ENCODE data around the gene KRAS. TPM values are rescaled to one million over a fixed set of nuclear protein-coding genes. Genes with fewer than 3 reads are reported as not detected.
A peak's percentile ranks its signal among the peaks of the same experiment; 100 is the strongest.

Gene KRAS
- total and polyA plus RNA-seq, 12 donors, result 3.6 to 21.3 (median 11.6) TPM

DNA sequence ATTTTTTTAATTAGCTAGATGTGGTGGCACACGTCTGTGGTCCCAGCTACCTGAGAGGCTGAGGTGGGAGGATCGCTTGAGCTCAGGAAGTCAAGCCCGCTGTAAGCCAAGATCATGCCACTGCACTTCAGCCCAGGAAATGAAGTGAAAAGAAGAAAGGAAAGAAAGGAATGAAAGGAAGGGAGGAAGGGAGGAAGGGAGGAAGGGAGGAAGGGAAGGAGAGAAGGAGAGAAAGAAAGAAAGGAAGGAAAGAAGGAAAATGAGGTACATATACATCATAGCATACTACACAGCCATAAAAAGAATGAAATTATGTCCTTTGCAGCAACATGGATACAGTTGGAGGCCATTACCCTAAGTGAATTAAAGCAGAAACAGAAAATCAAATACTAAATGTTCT is 68.0 kb downstream of the KRAS start:
- DNase-seq, result no peak
- TF ChIP-seq POLR2A (IDR thresholded peaks at IDR 0.05), result no peak
- TF ChIP-seq, protein P1, sequence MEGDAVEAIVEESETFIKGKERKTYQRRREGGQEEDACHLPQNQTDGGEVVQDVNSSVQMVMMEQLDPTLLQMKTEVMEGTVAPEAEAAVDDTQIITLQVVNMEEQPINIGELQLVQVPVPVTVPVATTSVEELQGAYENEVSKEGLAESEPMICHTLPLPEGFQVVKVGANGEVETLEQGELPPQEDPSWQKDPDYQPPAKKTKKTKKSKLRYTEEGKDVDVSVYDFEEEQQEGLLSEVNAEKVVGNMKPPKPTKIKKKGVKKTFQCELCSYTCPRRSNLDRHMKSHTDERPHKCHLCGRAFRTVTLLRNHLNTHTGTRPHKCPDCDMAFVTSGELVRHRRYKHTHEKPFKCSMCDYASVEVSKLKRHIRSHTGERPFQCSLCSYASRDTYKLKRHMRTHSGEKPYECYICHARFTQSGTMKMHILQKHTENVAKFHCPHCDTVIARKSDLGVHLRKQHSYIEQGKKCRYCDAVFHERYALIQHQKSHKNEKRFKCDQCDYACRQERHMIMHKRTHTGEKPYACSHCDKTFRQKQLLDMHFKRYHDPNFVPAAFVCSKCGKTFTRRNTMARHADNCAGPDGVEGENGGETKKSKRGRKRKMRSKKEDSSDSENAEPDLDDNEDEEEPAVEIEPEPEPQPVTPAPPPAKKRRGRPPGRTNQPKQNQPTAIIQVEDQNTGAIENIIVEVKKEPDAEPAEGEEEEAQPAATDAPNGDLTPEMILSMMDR (IDR thresholded peaks at IDR 0.05), result no peak
- H3K27ac ChIP-seq, result no peak overlapping the region
- H3K4me1 ChIP-seq (replicated peaks in 1 of 2), result peaks cover 0 to 7% of the 10 kb centered on the region in 2 donors
- H3K27me3 ChIP-seq, result no peaks in the 10 kb centered on the region
- intact Hi-C loops (cut with DNase I), result no loop called here
- H3K36me3 ChIP-seq (replicated peaks in 1 of 2), result no peaks in the 10 kb centered on the region
- H3K4me3 ChIP-seq, result no peak overlapping the region
- H3K9me3 ChIP-seq (replicated peaks in 1 of 3), result peaks cover 0 to 7% (median 0%) of the 10 kb centered on the region in 3 donors
- 81 to 90% (median 87%) methylated on average over 3 of the region's 3 CpGs for WGBS, 4 donors

DNA sequence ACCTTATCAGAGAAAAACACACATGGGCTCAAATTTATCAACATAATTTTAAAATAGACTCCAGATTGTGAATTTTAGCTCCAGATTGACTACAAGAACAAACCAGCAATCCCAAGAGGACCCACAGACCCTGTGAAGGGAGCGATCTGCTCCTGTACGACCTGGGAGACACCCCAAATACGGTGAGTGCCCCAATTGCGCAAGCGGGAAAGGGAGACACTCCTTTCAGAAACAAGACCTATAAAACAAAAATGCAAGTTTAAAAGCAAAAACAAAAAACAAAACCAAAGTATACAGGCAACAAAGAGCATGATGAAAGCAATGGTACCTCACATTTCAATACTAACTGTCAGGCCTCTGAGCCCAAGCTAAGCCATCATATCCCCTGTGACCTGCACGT is 87.9 kb downstream of the KRAS start:
- intact Hi-C loops (cut with DNase I), result no loop called here
- 83 to 94% (median 92%) methylated on average over 6 of the region's 6 CpGs for WGBS, 4 donors
- Histone ChIP-seq H3K9me3 (replicated peaks in 1 of 3) (no peaks in the 10 kb centered on the region), H3K27me3 (no peaks in the 10 kb centered on the region), H3K4me3 (no peak overlapping the region), H3K27ac (no peak overlapping the region), H3K4me1 (replicated peaks in 1 of 2) (no peaks in the 10 kb centered on the region), H3K36me3 (replicated peaks in 1 of 2) (no peaks in the 10 kb centered on the region)
- DNase-seq, result no peak
- no peak for TF ChIP-seq POLR2A (IDR thresholded peaks at IDR 0.05)
- TF ChIP-seq, protein P1 (IDR thresholded peaks at IDR 0.05), result no peak

DNA sequence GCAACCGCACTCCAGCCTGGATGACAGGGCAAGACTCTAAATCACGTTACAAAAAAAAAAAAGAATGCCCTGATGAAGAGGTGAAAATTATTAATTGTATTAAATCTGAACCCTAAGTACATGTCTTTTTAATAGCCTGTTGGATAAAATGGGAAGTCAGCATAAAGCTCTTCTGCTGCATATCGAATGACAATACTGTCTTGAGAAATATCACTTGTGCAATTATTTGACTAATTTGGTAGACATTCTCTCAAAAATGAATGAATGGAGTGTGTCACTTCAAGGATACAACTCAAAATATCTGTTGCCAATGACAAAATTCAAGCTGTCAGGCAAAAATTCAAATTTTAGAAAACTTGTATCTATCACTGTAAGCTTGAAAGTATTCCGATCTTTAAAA is 94.7 kb downstream of the KRAS start:
- DNase-seq, result no peak
- WGBS, 4 donors, result 82 to 89% (median 84%) methylated on average over 4 of the region's 4 CpGs
- no peaks in the 10 kb centered on the region for H3K27me3 ChIP-seq
- peaks cover 0 to 9% of the 10 kb centered on the region in 2 donors for H3K4me1 ChIP-seq (replicated peaks in 1 of 2)
- intact Hi-C loops (cut with DNase I), result no loop called here
- H3K27ac ChIP-seq, result no peak overlapping the region
- H3K36me3 ChIP-seq (replicated peaks in 1 of 2), result no peaks in the 10 kb centered on the region
- TF ChIP-seq, protein P1 (IDR thresholded peaks at IDR 0.05), result no peak
- TF ChIP-seq POLR2A (IDR thresholded peaks at IDR 0.05), result no peak
- no peak overlapping the region for H3K4me3 ChIP-seq
- no peaks in the 10 kb centered on the region for H3K9me3 ChIP-seq (replicated peaks in 1 of 3)

DNA sequence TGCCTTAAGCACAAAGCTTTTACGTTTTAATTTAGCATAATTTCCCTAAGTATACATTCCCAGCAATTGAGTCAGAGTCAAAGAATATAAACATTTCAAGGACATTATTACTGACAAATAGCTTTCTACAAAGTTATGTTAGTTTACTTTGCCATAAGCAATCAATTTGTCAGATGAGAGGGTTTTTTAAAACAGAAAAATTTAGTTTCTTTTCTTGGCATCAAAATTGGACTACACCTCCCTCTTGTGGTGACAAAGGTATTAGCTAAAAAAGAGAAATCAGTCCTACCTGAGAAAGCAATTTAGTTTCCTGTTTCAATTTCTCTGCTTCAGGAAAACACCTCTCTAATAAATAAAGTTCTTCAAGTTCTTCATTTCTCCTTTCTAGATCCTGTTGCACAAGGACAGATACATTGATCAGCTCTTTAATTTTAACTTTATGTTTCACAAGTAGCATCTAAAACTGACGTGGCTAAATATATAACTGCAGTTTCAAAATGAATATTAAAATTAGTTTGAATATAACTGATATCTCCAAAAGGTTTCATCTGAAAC is 95.6 kb downstream of the KRAS start:
- TF ChIP-seq, protein P1 (IDR thresholded peaks at IDR 0.05), result peak; percentile 48 to 66 (median 54)
- TF ChIP-seq POLR2A (IDR thresholded peaks at IDR 0.05), result no peak
- intact Hi-C loops (cut with DNase I), result no loop called here
- no peak overlapping the region for H3K27ac ChIP-seq

More for the DNA sequence above, 95.6 kb downstream of the KRAS start:
- DNase-seq, result no peak
- Histone ChIP-seq H3K4me3 (peak overlapping the region in 1 of 4 donors; percentile 12), H3K4me1 (replicated peaks in 1 of 2) (peaks cover 0 to 9% of the 10 kb centered on the region in 2 donors), H3K36me3 (replicated peaks in 1 of 2) (no peaks in the 10 kb centered on the region), H3K9me3 (replicated peaks in 1 of 3) (no peaks in the 10 kb centered on the region), H3K27me3 (no peaks in the 10 kb centered on the region)
- WGBS, 4 donors, result 54 to 62% (median 60%) methylated on average over 2 of the region's 2 CpGs

Other genes with a start within 250 kb of the KRAS start
- 1 to 10 TPM in 3 of 9 donors, under 1 TPM in 6; 0.29 to 2.1 (median 0.72) TPM for gene DNAI7, start 55.8 kb downstream of the KRAS start, total RNA-seq
- 1 to 10 TPM in 2 of 3 donors, under 1 TPM in 1; 0.74 to 2.3 (median 1.8) TPM for gene DNAI7, start 55.8 kb downstream of the KRAS start, polyA plus RNA-seq
- gene ETFRF1, start 55.7 kb downstream of the KRAS start, total RNA-seq, result 100 to 1,000 TPM in 1 of 9 donors, 10 to 100 TPM in 8; 35.1 to 130 (median 50.7) TPM
- 100 to 1,000 TPM in 1 of 3 donors, 10 to 100 TPM in 2; 29.9 to 140 (median 54.5) TPM for gene ETFRF1, start 55.7 kb downstream of the KRAS start, polyA plus RNA-seq